HG03378 (cell line): ENCODE results near the gene RPS6KA2.
"Not testable (repeated sequence)": the region's sequence is repeated elsewhere in the genome, so short reads cannot be mapped to it uniquely, and the experiment has no call there.

Source experiments
- ATAC-seq: cut with Tn5 transposase; IDR thresholded peaks from one replicate; pipeline ENCODE4 v1.9.1; 2021; ENCODE audit warnings: mild to moderate bottlenecking, moderate library complexity; ENCODE audit not compliant: unreplicated experiment

Gene RPS6KA2

GRCh38 chr6:166538297-166539010 lies 88.6 kb downstream of the RPS6KA2 start:
- no peak for ATAC-seq

- ATAC-seq, result no peak
Measured at GRCh38 chr6:166534658-166535406, 92.2 kb downstream of the RPS6KA2 start.

GRCh38 chr6:166533205-166533824 lies 93.7 kb downstream of the RPS6KA2 start:
- no peak for ATAC-seq

- no peak for ATAC-seq
Measured at GRCh38 chr6:166532302-166532701, 94.7 kb downstream of the RPS6KA2 start.

GRCh38 chr6:166530211-166531095 lies 96.6 kb downstream of the RPS6KA2 start:
- no peak for ATAC-seq

GRCh38 chr6:166529586-166529985 lies 97.5 kb downstream of the RPS6KA2 start:
- no peak for ATAC-seq

- not testable (repeated sequence) for ATAC-seq
Measured at GRCh38 chr6:166529058-166529457, 98.0 kb downstream of the RPS6KA2 start.

GRCh38 chr6:166527849-166528248 lies 99.2 kb downstream of the RPS6KA2 start:
- ATAC-seq, result no peak

GRCh38 chr6:166526937-166527336 lies 100.1 kb downstream of the RPS6KA2 start:
- no peak for ATAC-seq

GRCh38 chr6:166525567-166525966 lies 101.5 kb downstream of the RPS6KA2 start:
- no peak for ATAC-seq

- no peak for ATAC-seq
Measured at GRCh38 chr6:166523782-166524559, 103.1 kb downstream of the RPS6KA2 start.

GRCh38 chr6:166520905-166521834 lies 105.9 kb downstream of the RPS6KA2 start:
- ATAC-seq, result no peak

- ATAC-seq, result no peak
Measured at GRCh38 chr6:166516251-166516884, 110.7 kb downstream of the RPS6KA2 start.

GRCh38 chr6:166515072-166515810 lies 111.8 kb downstream of the RPS6KA2 start:
- ATAC-seq, result no peak

- ATAC-seq, result no peak
Measured at GRCh38 chr6:166514196-166514595, 112.9 kb downstream of the RPS6KA2 start.

GRCh38 chr6:166512567-166512966 lies 114.5 kb downstream of the RPS6KA2 start:
- peak; percentile 96 for ATAC-seq

GRCh38 chr6:166511316-166511715 lies 115.7 kb downstream of the RPS6KA2 start:
- no peak for ATAC-seq

GRCh38 chr6:166509193-166509592 lies 117.9 kb downstream of the RPS6KA2 start:
- no peak for ATAC-seq
